Endometrium (tissue), 2 donors: Measurements from ENCODE around the gene ZNF174.

Experiments
- FAIRE-seq: peaks from 2 replicates; lab custom pipeline; 2012; peaks lifted over from hg19 to GRCh38; lab: Jason Lieb, UNC
- donor health status: control.
- donor health status: control.

The ZNF174 gene

DNA sequence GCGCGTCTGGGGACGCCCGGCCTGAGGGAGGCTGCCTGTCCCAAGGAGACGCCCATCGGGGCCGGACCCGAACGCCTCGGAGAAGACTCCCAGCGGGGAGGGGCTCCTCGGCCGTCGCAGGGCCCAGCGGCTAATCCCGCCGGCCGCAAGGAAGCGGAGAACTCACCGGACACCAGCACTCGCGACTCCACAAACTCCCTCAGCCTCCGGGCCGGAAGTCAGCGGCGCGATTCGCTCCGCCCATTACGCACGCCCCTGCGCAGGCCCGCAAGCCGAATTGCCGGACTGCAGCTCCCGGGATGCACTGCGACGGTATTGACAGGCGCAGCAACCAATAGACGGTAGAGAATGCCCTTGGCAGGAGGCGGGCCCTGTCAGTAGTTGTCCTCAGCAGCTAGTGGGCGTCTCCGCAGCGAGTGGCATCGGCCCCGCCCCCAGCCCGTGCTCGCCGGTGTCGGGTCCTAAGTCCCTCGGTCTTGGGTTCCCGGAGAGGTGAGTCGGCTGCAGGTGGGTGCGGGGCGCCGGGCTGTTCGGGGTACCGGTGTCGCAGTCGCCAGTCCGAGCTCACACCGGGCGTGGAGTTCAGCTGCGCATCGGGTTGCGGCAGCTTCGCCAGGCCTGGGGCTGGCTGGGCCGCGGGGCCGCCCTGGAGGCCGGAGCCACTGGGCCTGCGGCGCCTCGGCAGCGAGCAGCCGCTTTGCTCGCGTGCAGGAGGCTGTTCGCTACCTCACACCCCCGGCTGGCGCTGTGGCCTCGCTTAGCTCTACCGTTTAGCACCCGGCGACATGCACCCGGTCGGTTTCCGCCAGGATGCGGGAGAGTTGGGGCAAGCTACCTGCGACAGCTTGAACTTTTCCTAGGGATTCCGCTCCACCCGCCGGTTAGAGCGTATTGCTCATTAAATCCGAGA is at the start of gene ZNF174, which contains the start of gene ZSCAN32:
ZNF174 (plus strand) TSS at position 437 of the 910 bp plus-strand sequence. CDS start 790 bp downstream, outside the sequence.
ZSCAN32 (minus strand) TSS at position 226 of the 910 bp plus-strand sequence. CDS start 3,447 bp downstream, outside the sequence.
- peak; percentile 91 for FAIRE-seq

DNA sequence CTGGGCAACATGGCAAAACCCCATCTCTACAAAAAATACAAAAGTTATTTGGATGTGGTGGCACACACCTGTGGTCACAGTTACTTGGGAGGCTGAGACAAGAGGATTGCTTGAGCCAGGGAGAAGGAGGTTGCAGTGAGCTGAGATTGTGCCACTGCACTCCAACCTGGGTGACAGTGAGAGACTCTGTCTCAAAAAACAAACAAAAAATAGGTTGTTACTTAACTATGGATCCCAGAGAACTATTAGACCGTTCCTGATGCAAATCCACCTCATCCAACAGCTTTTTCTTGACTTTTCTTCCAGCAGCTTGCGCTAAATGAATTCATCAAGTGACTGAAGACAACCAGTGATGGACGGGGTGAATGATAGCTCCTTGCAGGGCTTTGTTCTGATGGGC is 45.4 kb upstream of the ZNF174 start, which contains the start of gene OR2C1:
OR2C1 (plus strand) TSS at position 301 of the 400 bp plus-strand sequence; CDS start at position 353, 52 bp downstream.
- no peak for FAIRE-seq

DNA sequence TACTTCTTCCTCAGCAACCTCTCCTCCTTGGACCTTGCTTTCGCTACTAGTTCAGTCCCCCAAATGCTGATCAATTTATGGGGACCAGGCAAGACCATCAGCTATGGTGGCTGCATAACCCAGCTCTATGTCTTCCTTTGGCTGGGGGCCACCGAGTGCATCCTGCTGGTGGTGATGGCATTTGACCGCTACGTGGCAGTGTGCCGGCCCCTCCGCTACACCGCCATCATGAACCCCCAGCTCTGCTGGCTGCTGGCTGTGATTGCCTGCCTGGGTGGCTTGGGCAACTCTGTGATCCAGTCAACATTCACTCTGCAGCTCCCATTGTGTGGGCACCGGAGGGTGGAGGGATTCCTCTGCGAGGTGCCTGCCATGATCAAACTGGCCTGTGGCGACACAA is 44.9 kb upstream of the ZNF174 start:
- no peak for FAIRE-seq

DNA sequence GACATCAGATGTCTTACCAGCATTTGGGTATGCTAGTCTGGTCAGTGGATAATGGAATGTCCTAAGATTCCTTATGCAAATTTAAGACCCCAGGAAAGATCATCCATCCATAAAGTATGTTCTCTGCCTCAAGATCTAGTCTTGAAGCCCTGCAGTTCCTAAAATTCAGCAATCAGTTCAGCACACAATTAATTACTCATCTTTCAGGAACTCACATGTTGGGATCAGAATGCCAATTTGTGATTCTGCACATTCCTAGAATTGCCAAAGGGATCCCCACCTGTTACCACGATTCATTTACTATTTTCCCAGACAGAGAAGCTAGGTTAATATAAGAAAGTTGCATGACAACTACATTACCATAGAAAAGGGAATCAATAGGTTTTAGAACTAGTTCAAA is 42.1 kb upstream of the ZNF174 start:
- FAIRE-seq = no peak

DNA sequence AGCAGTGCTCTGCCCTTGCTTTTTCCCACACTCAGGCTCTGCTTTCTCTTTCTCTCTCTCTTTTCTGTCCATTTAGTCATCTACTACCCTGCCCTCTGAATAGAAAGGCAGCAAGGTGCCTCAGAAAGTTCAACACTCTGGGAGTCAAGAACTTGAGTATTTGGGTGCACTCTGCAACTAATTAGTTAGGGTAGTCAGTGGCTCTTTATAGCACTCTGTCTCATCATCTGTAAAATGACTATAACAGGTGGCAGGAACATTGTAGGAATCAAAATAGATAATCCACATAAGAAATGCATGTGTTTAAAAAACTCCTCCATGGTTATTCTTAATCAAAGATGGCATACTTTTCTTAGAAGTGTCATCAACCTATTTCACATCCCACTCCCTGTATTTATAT is 38.1 kb upstream of the ZNF174 start:
- FAIRE-seq = no peak

DNA sequence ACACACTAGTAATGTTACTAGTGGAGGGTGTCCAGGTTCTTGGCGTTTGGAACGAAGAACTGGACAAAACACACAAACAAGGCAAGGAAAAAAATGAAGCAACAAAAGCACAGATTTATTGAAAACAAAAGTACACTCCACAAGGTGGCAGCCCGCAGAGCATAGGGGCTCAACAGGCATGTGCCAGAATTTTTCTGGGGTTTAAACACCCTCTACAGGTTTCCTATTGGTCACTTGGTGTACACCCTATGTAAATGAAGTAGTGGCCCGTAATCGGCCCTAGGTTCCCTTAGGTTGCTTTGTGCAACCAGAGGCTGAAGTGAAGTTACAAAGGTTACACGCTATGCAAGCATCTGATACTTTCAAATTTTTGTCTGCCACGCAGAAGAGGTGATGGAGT is 37.2 kb upstream of the ZNF174 start:
- no peak for FAIRE-seq

DNA sequence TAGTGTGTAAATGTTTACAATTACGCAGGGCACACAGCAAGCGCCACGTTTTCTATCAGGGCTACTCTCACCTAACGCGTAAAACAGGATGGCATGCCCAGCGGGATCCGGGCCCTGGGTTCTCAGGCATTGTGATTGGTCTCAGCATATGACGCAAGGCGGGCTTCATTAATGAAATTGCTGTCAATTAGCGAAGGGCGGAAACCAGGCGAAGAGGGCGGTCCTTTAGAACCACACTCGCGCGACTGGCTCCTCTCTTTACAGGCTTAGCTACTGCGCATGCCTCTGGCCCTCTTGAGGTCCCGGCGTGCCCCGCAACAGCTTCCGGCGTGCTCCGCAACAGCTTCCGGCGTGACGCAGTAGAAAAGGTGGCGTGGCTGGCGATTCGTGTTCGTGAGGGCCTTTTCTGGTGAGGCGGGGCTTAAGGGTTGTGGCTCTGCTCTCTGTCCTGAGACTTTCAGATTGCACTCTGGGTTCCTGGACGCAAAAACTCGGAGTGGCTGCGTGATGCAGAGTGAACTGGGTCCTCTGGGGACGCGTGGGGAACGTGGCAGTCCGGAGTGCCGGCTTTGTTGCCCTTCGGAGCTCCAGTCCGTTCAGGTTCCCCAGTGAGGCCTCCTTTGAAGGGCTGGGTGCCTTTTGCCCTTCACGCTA is 36.1 kb upstream of the ZNF174 start:
- FAIRE-seq = peak; percentile 80

DNA sequence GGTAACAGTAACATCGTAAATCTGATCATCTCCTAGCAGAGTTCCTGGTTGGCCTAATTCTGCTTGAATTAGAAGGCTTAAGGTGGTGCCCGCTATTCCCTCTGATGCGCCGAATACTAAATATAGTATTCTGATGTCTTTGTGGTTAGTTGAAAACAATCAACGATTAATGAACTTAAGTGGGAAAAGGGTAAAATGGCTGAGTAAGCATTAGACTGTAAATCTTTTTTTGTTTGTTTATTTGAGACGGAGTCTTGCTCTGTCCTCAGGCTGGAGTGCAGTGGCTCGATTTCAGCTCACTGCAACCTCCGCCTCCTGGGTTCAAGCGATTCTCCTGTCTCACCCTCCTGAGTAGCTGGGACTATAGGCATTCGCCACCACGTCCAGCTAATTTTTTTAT is 31.9 kb upstream of the ZNF174 start:
- no peak for FAIRE-seq

DNA sequence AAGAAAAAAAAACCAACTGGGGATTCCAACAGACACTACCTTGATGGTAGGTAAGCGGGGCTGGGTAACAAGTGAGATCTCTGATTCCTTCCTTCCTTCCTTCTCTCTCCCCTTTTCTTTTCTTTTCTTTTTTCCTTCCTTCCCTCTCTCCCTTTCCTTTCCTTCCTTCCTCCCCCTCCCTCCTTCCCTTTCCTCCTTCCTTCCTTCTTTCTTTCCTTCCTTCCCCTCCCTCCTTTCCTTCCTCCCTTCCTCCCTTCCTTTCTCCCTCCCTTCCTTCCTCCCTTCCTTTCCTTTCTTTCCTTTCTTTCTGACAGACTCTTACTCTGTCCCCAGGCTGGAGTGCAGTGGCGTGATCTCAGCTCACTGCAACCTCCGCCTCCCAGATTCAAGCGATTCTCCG is 25.3 kb upstream of the ZNF174 start:
- no peak for FAIRE-seq

DNA sequence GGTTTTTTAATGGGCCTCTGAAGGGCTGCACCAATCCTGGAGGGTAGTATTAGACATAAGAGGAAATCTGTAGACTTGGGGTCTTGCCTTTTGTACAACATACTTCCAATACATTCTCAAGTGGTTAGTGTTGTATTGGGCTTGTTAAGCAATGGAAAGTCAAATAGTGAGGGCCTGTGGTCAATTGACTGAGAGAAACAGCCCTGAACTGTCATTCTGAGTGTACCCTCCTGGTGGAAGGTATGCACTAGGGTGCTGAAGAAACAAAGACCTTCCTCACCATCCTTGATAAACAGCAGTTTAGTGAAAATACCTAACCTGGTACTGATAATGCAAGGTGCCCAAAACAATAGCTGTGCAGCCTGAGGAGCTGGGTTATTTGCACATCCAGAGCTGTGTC is 23.1 kb upstream of the ZNF174 start:
- FAIRE-seq = no peak

DNA sequence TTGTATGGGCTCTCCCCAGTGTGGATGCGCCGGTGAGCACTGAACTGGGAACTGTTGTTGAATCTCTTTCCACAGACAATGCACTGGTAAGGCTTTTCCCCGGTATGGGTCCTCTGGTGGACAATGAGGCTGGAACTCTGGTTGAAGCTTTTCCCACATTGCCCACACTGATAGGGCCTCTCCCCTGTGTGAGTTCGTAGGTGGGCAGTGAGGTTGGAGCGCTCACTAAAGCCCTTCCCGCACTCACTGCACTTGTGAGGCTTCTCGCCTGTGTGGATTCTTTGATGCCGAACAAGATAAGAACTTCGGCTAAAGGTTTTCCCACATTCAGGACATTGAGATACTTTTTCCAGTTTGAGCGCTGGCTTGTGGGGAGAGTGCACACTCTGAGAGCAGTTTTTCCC is 18.0 kb upstream of the ZNF174 start:
- no peak for FAIRE-seq

DNA sequence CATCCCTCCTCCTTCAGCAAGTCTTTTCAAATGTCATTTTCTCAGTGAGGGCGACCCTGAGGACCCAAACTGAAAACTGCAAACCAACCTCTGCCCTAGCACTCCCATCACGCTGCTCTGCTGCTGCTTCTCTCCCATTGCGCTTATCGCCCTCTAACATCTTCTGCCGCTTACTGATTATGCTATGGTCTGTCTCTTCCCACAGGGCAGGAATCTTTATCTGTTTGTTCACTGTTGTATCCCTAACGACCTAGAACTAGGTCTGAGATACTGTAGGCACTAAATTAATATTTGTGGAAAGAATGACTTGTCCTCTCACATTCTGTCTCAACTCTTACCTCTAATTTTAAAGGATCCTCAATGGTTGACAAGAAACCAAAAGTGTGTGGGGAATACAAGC is 12.7 kb upstream of the ZNF174 start:
- no peak for FAIRE-seq

DNA sequence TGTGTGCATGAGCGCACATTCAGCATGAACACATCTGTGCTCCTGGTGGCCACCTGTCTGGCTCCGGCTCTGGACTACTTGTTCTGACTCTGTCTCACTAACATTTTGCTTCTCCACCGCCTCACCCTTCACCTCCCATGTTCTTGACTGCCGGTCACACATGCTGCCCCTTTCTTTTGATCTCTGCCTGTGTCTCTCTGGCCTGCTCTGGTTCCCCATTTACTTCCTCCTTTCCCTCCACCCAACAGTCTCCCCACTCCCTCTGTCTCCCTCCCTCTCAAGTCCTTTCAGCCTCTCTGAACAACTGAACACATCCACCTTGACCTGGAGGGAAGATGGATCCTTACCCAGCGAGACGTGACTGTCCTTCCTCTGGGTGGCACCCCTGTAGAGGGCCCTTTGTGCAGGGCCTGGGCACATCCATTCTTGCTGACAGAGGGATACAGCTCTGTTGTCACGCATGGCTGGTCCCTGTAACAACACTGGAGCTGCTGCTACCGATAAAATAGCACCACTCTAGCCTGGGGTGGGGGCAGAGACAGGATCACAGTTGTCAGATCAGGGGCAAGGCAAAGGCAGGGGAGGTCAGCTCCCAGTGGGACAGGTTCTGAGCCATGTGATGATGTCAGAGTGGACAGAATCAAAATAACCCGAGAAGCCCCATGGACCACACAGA is 11.2 kb upstream of the ZNF174 start:
- FAIRE-seq = no peak

DNA sequence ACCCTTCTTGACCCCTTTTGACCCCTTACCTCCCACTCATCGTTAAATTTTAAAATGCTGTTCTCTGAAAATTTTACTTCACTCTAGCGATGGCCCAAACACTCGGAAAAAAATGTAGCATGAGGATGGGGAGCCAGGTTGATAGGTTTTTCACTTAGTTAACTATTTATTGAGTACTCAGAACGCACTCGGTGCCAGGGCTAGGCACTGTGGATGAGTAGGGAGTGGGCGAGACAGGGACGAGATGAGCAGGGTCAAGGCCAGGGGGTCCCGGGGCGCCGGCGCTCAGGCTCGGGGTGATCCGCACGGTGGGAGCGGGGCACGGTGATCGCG is 603 bp upstream of the ZNF174 start:
- FAIRE-seq = no peak

DNA sequence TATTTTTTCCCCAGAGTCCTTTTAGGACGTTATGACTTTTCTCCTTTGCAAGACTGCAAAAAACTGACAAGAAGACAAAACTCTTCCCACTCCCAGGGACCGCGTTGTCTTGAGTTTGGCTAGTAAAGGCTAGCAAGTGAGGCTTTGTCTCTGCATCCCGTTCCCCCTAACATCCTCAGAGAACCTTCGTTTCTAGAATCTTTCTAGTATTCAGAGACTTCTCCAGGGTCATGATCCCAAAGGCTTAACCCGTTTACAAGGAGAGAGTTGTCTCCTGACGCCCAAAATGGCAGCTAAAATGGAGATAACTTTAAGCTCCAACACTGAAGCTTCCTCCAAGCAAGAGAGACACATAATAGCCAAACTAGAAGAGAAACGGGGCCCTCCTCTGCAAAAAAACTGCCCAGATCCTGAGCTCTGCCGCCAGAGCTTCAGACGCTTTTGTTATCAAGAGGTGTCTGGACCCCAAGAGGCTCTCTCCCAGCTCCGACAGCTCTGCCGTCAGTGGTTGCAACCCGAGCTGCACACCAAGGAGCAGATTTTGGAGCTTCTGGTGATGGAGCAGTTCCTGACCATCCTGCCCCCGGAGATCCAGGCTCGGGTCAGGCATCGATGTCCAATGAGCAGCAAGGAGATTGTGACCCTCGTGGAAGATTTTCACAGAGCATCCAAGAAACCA is 843 bp downstream of the ZNF174 start:
- no peak for FAIRE-seq

DNA sequence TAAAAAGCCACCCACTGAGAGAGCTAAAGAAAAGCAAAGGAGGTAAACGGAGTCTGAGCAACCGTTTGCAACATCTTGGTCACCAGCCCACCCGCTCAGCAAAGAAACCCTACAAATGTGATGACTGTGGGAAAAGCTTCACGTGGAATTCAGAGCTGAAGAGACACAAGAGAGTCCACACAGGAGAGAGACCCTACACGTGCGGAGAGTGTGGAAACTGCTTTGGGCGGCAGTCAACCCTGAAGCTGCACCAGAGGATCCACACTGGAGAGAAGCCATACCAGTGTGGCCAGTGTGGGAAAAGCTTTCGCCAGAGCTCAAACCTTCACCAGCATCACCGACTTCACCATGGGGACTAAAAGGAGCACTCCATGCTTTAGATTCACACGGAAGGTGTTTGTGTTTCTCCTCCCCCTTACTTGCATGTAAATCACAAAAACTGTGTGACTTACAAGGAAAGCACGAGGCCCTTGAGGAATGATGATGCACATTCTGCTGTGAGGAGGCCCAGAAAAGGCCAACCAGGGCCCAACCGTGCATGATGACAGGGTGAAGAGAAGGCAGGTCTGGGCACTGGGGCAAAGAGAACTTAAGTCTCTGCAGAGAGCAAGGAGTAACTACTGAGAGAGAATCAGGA is 7.7 kb downstream of the ZNF174 start:
- FAIRE-seq = no peak

DNA sequence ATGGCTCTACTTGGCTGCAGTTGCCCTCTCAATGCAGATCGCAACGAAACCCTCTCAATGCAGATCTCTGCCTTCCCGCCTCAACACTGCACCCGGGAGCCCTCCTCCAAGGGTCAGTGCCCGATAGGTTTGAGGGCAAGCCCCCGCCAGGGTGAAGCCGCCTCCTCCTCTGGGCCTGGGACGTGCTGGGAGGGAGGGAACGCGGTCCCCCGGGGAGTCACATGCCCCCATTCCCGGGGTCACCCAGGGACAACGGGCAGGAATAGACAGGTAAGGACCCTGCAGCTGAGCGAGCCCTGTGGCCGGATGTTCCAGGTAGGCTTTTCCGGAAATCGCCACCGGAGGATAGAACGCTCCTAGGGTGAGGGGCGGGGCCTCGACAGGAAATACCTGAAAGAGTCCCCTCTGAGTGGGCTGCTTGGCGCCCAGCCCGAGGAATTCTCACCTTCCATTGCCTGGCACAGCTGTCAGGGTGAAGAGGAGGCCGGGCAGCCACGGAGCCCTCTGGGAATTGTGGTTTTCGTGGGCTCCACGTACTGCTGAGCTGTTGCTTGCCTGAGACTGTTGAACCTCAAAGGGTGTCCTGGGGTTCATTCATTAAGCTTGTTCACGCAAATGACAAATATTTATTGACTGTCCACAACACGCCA is 12.8 kb downstream of the ZNF174 start:
- FAIRE-seq = no peak

DNA sequence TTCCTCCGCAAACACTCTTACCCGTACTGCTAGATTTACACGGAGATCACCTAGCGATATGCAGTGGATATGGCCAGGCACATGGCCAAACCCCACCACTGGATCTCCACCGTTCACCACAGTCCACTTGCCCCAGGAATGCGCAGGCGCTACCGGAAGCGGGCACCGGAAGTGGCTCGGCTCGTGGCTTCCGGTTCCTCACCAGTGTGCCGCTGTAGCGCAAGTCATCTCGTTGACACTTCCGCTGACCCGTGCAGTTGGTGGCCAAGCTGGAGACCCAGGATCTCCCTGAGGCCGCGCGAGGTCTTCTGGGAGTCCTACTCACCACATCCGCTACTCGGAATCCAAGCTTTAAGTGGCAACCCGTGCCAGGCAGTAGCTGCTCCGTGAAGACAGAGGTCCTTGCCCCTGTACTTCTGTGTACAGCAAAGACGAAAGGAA is 30.8 kb downstream of the ZNF174 start:
- FAIRE-seq = no peak

DNA sequence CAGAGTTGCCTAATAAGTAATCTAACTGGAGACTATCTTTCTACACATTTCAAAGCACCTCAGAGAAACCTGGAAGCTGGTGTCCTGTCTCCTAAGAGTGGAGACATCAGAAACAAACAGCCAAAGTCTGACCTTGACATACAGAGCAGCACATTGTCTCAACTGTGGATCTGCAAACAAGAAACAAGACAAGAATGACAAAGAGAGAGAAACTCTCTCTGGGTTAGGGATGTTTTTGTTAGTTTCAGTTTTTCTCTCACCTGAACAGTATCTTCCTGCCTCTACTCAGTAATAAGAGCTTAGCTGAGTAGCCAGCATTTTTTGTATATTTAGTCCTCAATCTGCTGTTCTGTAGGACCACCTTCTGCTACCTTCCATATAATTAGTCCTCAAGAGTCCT is 33.4 kb downstream of the ZNF174 start:
- FAIRE-seq = no peak

DNA sequence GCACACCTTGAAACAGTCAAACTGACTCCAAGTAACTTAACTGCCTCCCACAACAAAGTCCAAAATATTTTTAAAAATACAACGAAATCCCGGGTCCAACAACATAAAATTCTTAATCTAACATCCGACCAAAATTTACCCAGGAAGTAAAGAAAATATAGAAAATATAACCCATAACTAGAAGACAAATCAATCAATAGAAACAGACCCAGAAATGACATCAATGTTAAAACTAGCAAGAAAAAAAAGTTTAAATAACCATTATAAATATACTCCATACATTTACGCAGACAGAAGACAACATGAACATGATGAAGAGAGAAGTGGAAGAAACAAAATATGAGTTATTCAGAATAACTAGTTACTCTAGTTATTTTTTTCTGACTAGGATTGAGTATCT is 38.6 kb downstream of the ZNF174 start:
- FAIRE-seq = no peak
